ENCODE results near the gene ENG.

DNA sequence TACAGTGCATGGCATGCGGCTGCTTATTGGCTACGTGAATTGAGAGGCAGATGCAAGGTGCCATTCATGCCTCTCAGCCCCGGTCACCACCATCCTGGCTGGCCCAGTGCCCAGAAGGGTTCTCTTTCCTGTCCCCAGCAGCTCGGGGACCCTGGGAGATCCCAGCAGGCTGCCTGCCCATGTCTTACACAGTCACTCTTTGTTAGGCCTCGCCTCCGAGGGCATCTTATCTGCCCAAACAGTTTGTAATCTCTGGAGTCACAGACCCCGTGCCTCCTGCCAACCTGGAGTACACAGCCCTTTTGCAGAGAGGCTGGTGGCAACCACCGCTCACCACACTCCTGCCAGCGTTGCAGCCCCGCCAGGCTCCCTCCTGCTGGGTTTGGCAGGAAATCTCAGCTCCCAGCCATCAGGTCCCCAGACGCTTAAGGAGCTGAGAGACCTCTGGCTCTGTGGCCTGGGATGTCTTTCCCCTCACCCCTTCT lies 30.0 kb upstream of the ENG start:
- TF ChIP-seq GATA2 (IDR thresholded peaks at IDR 0.05; ENCODE audit: low read depth, low read length), result no peak
- no peak for TF ChIP-seq GATA3 (IDR thresholded peaks at IDR 0.05; ENCODE audit: low read depth, low read length)
